Endothelial cell of umbilical vein (primary cell): ENCODE measurements around the gene SENP2. TPM values are rescaled to one million over a fixed set of nuclear protein-coding genes. Genes with fewer than 3 reads are reported as not detected.

Experiments used
- BruUV-seq: library from RNA; stranded (reverse); fragments of 400-500 nt; replicated peaks from 2 replicates; lab custom pipeline; 2021; lab: Mats Ljungman, UMichigan
- CTCF ChIA-PET: fragments of 300-600, 350-600 bp; sonication (Branson Sonifier 250); formaldehyde crosslinking; loops from one replicate; lab custom pipeline; 2021; ENCODE audit warnings: antibody characterized with exemption, inconsistent platforms; lab: Charles Lee
- POLR2A ChIA-PET: fragments of 300-600, 350-600 bp; sonication (Branson Sonifier 250); formaldehyde crosslinking; loops from one replicate; lab custom pipeline; 2021; ENCODE audit warnings: antibody characterized with exemption, inconsistent platforms; lab: Charles Lee
- DNase-seq: peaks from one replicate; pipeline ENCODE4 v3.0.0-alpha.2; 2011; ENCODE audit warnings: low read depth, low spot score
- FAIRE-seq: peaks from 2 replicates; lab custom pipeline; 2011; peaks lifted over from hg19 to GRCh38; lab: Jason Lieb, UNC
- H2AFZ ChIP-seq: 2 replicates; pipeline ENCODE4 v1.6.0; 2012; ENCODE audit warnings: low read depth, low read length, control low read depth, inconsistent platforms
- H3K27ac ChIP-seq: 2 replicates; pipeline ENCODE4 v1.5.1; 2011; ENCODE audit warnings: low read depth, mild to moderate bottlenecking, control low read depth, low read length, moderate library complexity; ENCODE audit not compliant: insufficient read depth
- H3K27me3 ChIP-seq, 2 experiments: 2 replicates each; pipeline versions ENCODE4 v1.6.0 to v1.6.1; 2011; ENCODE audit warnings: low read length in 2 of 2, mixed read lengths in 1 of 2; ENCODE audit not compliant: control insufficient read depth in 2 of 2, insufficient read depth in 2 of 2
- H3K36me3 ChIP-seq, 2 experiments: 2 replicates in 1 of 2; 3 replicates in 1 of 2; pipeline ENCODE4 v1.5.1; 2011; ENCODE audit warnings: low read length in 2 of 2, mild to moderate bottlenecking in 1 of 2, moderate library complexity in 1 of 2; ENCODE audit not compliant: control insufficient read depth in 2 of 2, insufficient read depth in 2 of 2; ENCODE audit errors: extremely low read depth in 1 of 2
- H3K4me1 ChIP-seq: 3 replicates; pipeline ENCODE4 v1.5.1; 2011; ENCODE audit warnings: mild to moderate bottlenecking, low read length; ENCODE audit not compliant: control insufficient read depth, insufficient read depth; ENCODE audit errors: extremely low read depth
- H3K4me2 ChIP-seq: 2 replicates; pipeline ENCODE4 v1.6.1; 2011; ENCODE audit warnings: low read length, control low read depth, mixed read lengths; ENCODE audit not compliant: insufficient read depth
- H3K4me3 ChIP-seq, 3 experiments: fragments of 200-600 bp in 1 of 3; sonication (generic), shearing (Covaris generic) in 1 of 3; replicated peaks in 1 of 3; 2 replicates each; pipeline ENCODE4 v1.5.1; 2011 to 2016; ENCODE audit warnings: control low read depth in 3 of 3, low read length in 3 of 3, mild to moderate bottlenecking in 2 of 3, inconsistent platforms in 1 of 3, low read depth in 1 of 3, moderate library complexity in 1 of 3; ENCODE audit not compliant: insufficient read depth in 1 of 3
- H3K79me2 ChIP-seq: 2 replicates; pipeline ENCODE4 v1.6.0; 2012; ENCODE audit warnings: low read length, inconsistent platforms; ENCODE audit not compliant: control insufficient read depth, insufficient read depth
- H3K9ac ChIP-seq: replicated peaks from 2 replicates; pipeline ENCODE3; 2011; ENCODE audit warnings: low read length, control low read depth; ENCODE audit not compliant: insufficient read depth; ENCODE audit errors: extremely low read depth
- H3K9me1 ChIP-seq: replicated peaks from 3 replicates; pipeline ENCODE4 v1.6.0; 2011; ENCODE audit warnings: mild to moderate bottlenecking, low read length; ENCODE audit not compliant: control insufficient read depth, insufficient read depth; ENCODE audit errors: extremely low read depth
- H3K9me3 ChIP-seq: replicated peaks from 2 replicates; pipeline ENCODE4 v1.5.1; 2012; ENCODE audit warnings: low read length, inconsistent platforms; ENCODE audit not compliant: control insufficient read depth, insufficient read depth
- H4K20me1 ChIP-seq: replicated peaks from 2 replicates; pipeline ENCODE3; 2011; ENCODE audit warnings: mild to moderate bottlenecking, low read length; ENCODE audit not compliant: control insufficient read depth, insufficient read depth; ENCODE audit errors: extremely low read depth
- EZH2 ChIP-seq: IDR thresholded peaks from 2 replicates; pipeline ENCODE4 v1.6.1; 2012; ENCODE audit warnings: borderline replicate concordance, low read depth, mild to moderate bottlenecking, moderate library complexity, low read length, inconsistent platforms; ENCODE audit not compliant: severe bottlenecking
- GATA2 ChIP-seq: IDR thresholded peaks from 2 replicates; pipeline ENCODE4 v1.7.0; 2011; ENCODE audit warnings: low read depth, mild to moderate bottlenecking, moderate library complexity, mixed read lengths, low read length; ENCODE audit not compliant: insufficient read length, insufficient read depth
- JUN ChIP-seq: IDR thresholded peaks from 2 replicates; pipeline ENCODE4 v1.6.1; 2011; ENCODE audit warnings: borderline replicate concordance, low read depth; ENCODE audit not compliant: insufficient read length, insufficient read depth
- MYC ChIP-seq: IDR thresholded peaks from one replicate; pipeline ENCODE4 v1.6.1; 2011; ENCODE audit warnings: mild to moderate bottlenecking, low read depth, low read length
- POLR2AphosphoS5 ChIP-seq: IDR thresholded peaks from 2 replicates; pipeline ENCODE4 v1.6.1; 2012; ENCODE audit warnings: low read depth, mild to moderate bottlenecking, control low read depth, low read length, moderate library complexity; ENCODE audit not compliant: insufficient read depth
- dilution Hi-C: fragments of 300-500 bp; cut with MboI; formaldehyde crosslinking; loops from one replicate; pipeline ENCODE4 v1.15.0; 2019; ENCODE audit warnings: low sequenced_read_pairs; ENCODE audit not compliant: extremely low pct_ligation_motif_present
- intact Hi-C: fragments of 100-400 bp; cut with micrococcal nuclease; formaldehyde crosslinking; loops from one replicate; pipeline ENCODE4 v1.10.0; 2022
- polyA plus RNA-seq, 4 experiments: library from polyadenylated mRNA; depleted of rRNA in 3 of 4; stranded (reverse) in 3 of 4; unstranded in 1 of 4; fragments of >200 nt; gene quantifications; 2 replicates each; pipeline versions ENCODE4 v1.2.1 to v1.2.3, GENCODE V29; 2011 to 2012; ENCODE audit warnings: missing spikeins in 1 of 4
- total RNA-seq: library from RNA; stranded (reverse); gene quantifications from 2 replicates; pipeline ENCODE4 v1.2.3, GENCODE V29; 2021
- TF ChIP-seq, protein P1 (sequence below), 2 donors: IDR thresholded peaks; 1 replicate in 1 of 2; 2 replicates in 1 of 2; pipeline ENCODE4 v1.5.1; 2011; ENCODE audit warnings: low read length in 2 of 2, mild to moderate bottlenecking in 2 of 2, moderate library complexity in 2 of 2, control low read depth in 1 of 2, inconsistent platforms in 1 of 2, low read depth in 1 of 2; ENCODE audit not compliant: insufficient read depth in 1 of 2; ENCODE audit errors: extremely low read depth in 1 of 2

SENP2 gene
- total and polyA plus RNA-seq, 2 donors (not counting 3 experiments of a cell fraction or from before 2014, with no cell fraction given), result 3.8 to 40.4 TPM

DNA sequence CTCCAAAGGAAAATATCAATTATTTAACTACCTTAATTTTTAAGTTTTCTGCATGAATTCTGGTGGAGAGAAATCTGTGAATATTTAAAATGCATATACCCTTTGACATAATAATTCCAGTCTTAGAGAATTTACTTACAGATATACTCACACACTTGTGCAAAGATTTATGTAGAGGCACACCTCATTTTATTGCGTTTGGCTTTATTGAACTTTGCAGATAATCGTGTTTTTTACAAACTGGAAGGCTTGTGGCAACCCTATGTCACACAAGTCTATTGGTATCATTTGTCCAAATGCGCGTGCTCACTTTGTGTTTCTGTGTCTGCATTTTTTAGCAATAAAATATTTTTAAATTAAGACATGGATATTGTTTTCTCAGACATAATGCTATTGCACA is 81.5 kb downstream of the SENP2 start:
- no peaks in the 10 kb centered on the region for H3K79me2 ChIP-seq
- dilution Hi-C loops (no loop called here), intact Hi-C loops (no loop called here)
- H3K36me3 ChIP-seq, result peaks cover 11 to 15% of the 10 kb centered on the region in 2 experiments
- no peak overlapping the region for H3K27ac ChIP-seq
- H3K4me1 ChIP-seq, result no peaks in the 10 kb centered on the region
- H4K20me1 ChIP-seq, result no peaks in the 10 kb centered on the region
- CTCF ChIA-PET, result no interaction called here
- no peaks in the 10 kb centered on the region for H3K9me1 ChIP-seq
- BruUV-seq, result no TSS peak
- FAIRE-seq, result no peak
- POLR2A ChIA-PET, result no interaction called here
- no peak overlapping the region for H2AFZ ChIP-seq
- TF ChIP-seq MYC (no peak), JUN (no peak), EZH2 (no peak), POLR2AphosphoS5 (no peak)
- no peak overlapping the region for H3K9ac ChIP-seq
- no peak for DNase-seq
- no peak overlapping the region for H3K4me2 ChIP-seq
- H3K4me3 ChIP-seq, result no peak overlapping the region
- H3K9me3 ChIP-seq, result no peaks in the 10 kb centered on the region
- H3K27me3 ChIP-seq, result no peaks in the 10 kb centered on the region

- no TSS peak for BruUV-seq
These were observed 91.2 kb downstream of the SENP2 start for GRCh38 chr3:185677146-185677829.

More at GRCh38 chr3:185677146-185677829, 91.2 kb downstream of the SENP2 start:
- no peak overlapping the region for H3K4me2 ChIP-seq
- POLR2A ChIA-PET, result interaction anchor here (0.7 kb wide), 1 partner anchor 151 kb away, joined by 3 read pairs; no protein-coding TSS in a partner anchor
- CTCF ChIA-PET, result interaction anchor here (0.6 to 9.9 kb wide), 44 partner anchors 8 to 291 kb away, joined by 3 to 210 read pairs (median 6); partner anchors contain the start of gene SENP2
- H3K9ac ChIP-seq, result no peak overlapping the region
- peak overlapping the region; percentile 36 for H3K27ac ChIP-seq
- intact Hi-C loops, result loop anchor here (1.0 kb wide), 3 partner anchors 55 to 148 kb away; partner anchors contain the start of gene IGF2BP2
- H3K9me3 ChIP-seq, result no peaks in the 10 kb centered on the region
- TF ChIP-seq MYC, result no peak
- TF ChIP-seq GATA2, result no peak
- TF ChIP-seq, protein P1, sequence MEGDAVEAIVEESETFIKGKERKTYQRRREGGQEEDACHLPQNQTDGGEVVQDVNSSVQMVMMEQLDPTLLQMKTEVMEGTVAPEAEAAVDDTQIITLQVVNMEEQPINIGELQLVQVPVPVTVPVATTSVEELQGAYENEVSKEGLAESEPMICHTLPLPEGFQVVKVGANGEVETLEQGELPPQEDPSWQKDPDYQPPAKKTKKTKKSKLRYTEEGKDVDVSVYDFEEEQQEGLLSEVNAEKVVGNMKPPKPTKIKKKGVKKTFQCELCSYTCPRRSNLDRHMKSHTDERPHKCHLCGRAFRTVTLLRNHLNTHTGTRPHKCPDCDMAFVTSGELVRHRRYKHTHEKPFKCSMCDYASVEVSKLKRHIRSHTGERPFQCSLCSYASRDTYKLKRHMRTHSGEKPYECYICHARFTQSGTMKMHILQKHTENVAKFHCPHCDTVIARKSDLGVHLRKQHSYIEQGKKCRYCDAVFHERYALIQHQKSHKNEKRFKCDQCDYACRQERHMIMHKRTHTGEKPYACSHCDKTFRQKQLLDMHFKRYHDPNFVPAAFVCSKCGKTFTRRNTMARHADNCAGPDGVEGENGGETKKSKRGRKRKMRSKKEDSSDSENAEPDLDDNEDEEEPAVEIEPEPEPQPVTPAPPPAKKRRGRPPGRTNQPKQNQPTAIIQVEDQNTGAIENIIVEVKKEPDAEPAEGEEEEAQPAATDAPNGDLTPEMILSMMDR (IDR thresholded peaks at IDR 0.05; ENCODE audit: extremely low read depth in 1 of 2, insufficient read depth in 1 of 2, low read depth in 1 of 2, low read length in 2 of 2), result peak; percentile 67 to 70
- H3K79me2 ChIP-seq, result peaks cover 41% of the 10 kb centered on the region
- dilution Hi-C loops, result no loop called here
- DNase-seq (peak; percentile 81), FAIRE-seq (peak; percentile 88)
- H3K4me3 ChIP-seq, result no peak overlapping the region
- H2AFZ ChIP-seq, result no peak overlapping the region
- peaks cover 19 to 20% of the 10 kb centered on the region in 2 experiments for H3K36me3 ChIP-seq
- H4K20me1 ChIP-seq, result no peaks in the 10 kb centered on the region
- peaks cover 7% of the 10 kb centered on the region for H3K4me1 ChIP-seq
- H3K9me1 ChIP-seq, result no peaks in the 10 kb centered on the region
- H3K27me3 ChIP-seq, result no peaks in the 10 kb centered on the region
